H1 (cell line): ENCODE data around the gene SPTSSA.
"Not testable (repeated sequence)": the region's sequence is repeated elsewhere in the genome, so short reads cannot be mapped to it uniquely, and the experiment has no call there.

Experiments
- ATF2 ChIP-seq: IDR thresholded peaks from 2 replicates; pipeline ENCODE4 v1.6.1; 2012; ENCODE audit warnings: low read length, inconsistent platforms
- CTCF ChIP-seq, 3 experiments: IDR thresholded peaks; 1 replicate in 2 of 3; 2 replicates in 1 of 3; pipeline versions ENCODE4 v1.5.1 to v1.6.1; 2011; ENCODE audit warnings: low read length in 3 of 3, mild to moderate bottlenecking in 3 of 3, inconsistent platforms in 2 of 3, low read depth in 1 of 3, moderate library complexity in 1 of 3; ENCODE audit not compliant: insufficient read depth in 1 of 3; ENCODE audit errors: control extremely low read depth in 1 of 3
- EGR1 ChIP-seq: IDR thresholded peaks from 2 replicates; pipeline ENCODE4 v1.6.1; 2011; ENCODE audit warnings: low read depth, low read length, borderline replicate concordance
- EP300 ChIP-seq, 2 experiments: IDR thresholded peaks; 1 replicate in 1 of 2; 2 replicates in 1 of 2; pipeline ENCODE4 v1.6.1; 2011 to 2012; ENCODE audit warnings: low read depth in 2 of 2, low read length in 2 of 2, mild to moderate bottlenecking in 2 of 2, borderline replicate concordance in 1 of 2, inconsistent platforms in 1 of 2, moderate library complexity in 1 of 2
- POLR2A ChIP-seq, 2 experiments: IDR thresholded peaks; 1 replicate in 1 of 2; 2 replicates in 1 of 2; pipeline ENCODE4 v1.6.1; 2011; ENCODE audit warnings: low read depth in 2 of 2, low read length in 2 of 2, mild to moderate bottlenecking in 2 of 2; ENCODE audit errors: control extremely low read depth in 1 of 2
- RBBP5 ChIP-seq: IDR thresholded peaks from 2 replicates; pipeline ENCODE4 v1.7.1; 2012; ENCODE audit warnings: low read depth, mild to moderate bottlenecking, inconsistent platforms, low read length, moderate library complexity, borderline replicate concordance
- SAP30 ChIP-seq: fragments of 300-600 bp; sonication (generic); IDR thresholded peaks from 2 replicates; pipeline ENCODE4 v1.7.1; 2012; ENCODE audit warnings: low read length, moderate library complexity, mild to moderate bottlenecking, inconsistent platforms; ENCODE audit not compliant: insufficient read depth, insufficient replicate concordance
- TBP ChIP-seq: IDR thresholded peaks from 2 replicates; pipeline ENCODE4 v1.6.1; 2011; ENCODE audit warnings: low read depth, low read length, improper control_type of control experiment
- TF ChIP-seq, protein P1 (sequence below): IDR thresholded peaks from 2 replicates; pipeline ENCODE4 v1.6.1; 2011; ENCODE audit warnings: low read length, improper control_type of control experiment

DNA sequence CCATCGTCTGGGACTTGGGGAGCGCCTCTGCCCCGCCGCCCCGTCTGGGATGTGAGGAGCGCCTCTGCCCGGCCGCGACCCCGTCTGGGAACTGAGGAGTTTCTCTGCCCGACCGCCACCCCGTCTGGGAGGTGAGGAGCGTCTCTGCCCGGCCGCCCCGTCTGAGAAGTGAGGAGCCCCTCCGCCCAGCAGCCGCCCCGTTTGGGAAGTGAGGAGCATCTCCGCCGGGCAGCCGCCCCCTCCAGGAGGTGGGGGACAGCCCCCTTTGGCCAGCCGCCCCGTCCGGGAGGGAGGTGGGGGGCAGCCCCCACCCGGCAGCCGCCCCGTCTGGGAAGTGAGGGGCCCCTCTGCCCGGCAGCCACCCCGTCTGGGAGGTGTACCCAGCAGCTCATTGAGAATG is 14.0 kb upstream of the SPTSSA start:
- TF ChIP-seq EP300 (IDR thresholded peaks at IDR 0.05; ENCODE audit: borderline replicate concordance in 1 of 2, low read depth in 2 of 2, low read length in 2 of 2); CTCF (IDR thresholded peaks at IDR 0.05; ENCODE audit: control extremely low read depth in 1 of 3, insufficient read depth in 1 of 3, low read depth in 1 of 3, low read length in 3 of 3); EGR1; POLR2A (IDR thresholded peaks at IDR 0.05; ENCODE audit: control extremely low read depth in 1 of 2, low read depth in 2 of 2, low read length in 2 of 2); ATF2; SAP30; RBBP5; TBP: not testable (repeated sequence)
- TF ChIP-seq, protein P1, sequence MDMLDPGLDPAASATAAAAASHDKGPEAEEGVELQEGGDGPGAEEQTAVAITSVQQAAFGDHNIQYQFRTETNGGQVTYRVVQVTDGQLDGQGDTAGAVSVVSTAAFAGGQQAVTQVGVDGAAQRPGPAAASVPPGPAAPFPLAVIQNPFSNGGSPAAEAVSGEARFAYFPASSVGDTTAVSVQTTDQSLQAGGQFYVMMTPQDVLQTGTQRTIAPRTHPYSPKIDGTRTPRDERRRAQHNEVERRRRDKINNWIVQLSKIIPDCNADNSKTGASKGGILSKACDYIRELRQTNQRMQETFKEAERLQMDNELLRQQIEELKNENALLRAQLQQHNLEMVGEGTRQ = not testable (repeated sequence)
